PC-3 (cell line): ENCODE data around the gene ATN1. TPM values are rescaled to one million over a fixed set of nuclear protein-coding genes. Genes with fewer than 3 reads are reported as not detected.

Experiments used
- ATAC-seq: fragments of 200-7000 bp; cut with Tn5 transposase; 2 replicates; pipeline ENCODE4 v1.9.1; 2020; ENCODE audit warnings: mild to moderate bottlenecking, moderate library complexity
- BruUV-seq: library from RNA; stranded (reverse); fragments of 400-500 nt; replicated peaks from 2 replicates; lab custom pipeline; 2021; lab: Mats Ljungman, UMichigan
- CTCF ChIA-PET: fragments of 300-600 bp; sonication (Branson Sonifier 250); formaldehyde crosslinking; loops from one replicate; lab custom pipeline; 2022; ENCODE audit warnings: antibody characterized with exemption; lab: Charles Lee
- POLR2A ChIA-PET: fragments of 300-600 bp; sonication (Branson Sonifier 250); formaldehyde crosslinking; loops from one replicate; lab custom pipeline; 2022; ENCODE audit warnings: antibody characterized with exemption; ENCODE audit not compliant: unreplicated experiment; lab: Charles Lee
- DNase-seq: peaks from one replicate; pipeline ENCODE4 v3.0.0-alpha.2; 2015
- H2AFZ ChIP-seq: fragments of 300-600 bp; sonication (generic); 2 replicates; pipeline ENCODE4 v1.6.0; 2016; ENCODE audit warnings: antibody characterized with exemption, low read length
- H3F3A ChIP-seq: fragments of 300-600 bp; sonication (generic); one replicate; pipeline ENCODE4 v1.6.0; 2017; ENCODE audit warnings: antibody characterized with exemption, low read length, control low read depth, mild to moderate bottlenecking; ENCODE audit not compliant: unreplicated experiment
- H3K27ac ChIP-seq: fragments of 300-600 bp; sonication (generic); 2 replicates; pipeline ENCODE4 v1.5.1; 2016; ENCODE audit warnings: mild to moderate bottlenecking, low read length
- H3K27me3 ChIP-seq: fragments of 300-600 bp; sonication (generic); 2 replicates; pipeline ENCODE4 v1.6.1; 2016; ENCODE audit warnings: low read length, mixed read lengths
- H3K36me3 ChIP-seq: fragments of 300-600 bp; sonication (generic); 2 replicates; pipeline ENCODE4 v1.6.1; 2016; ENCODE audit warnings: low read depth, mixed run types, low read length, mixed read lengths
- H3K4me1 ChIP-seq: fragments of 300-600 bp; sonication (generic); 2 replicates; pipeline ENCODE4 v1.5.1; 2016; ENCODE audit warnings: low read length; ENCODE audit not compliant: insufficient read depth
- H3K4me2 ChIP-seq: fragments of 300-600 bp; sonication (generic); 2 replicates; pipeline ENCODE4 v1.6.0; 2016; ENCODE audit warnings: low read length
- H3K4me3 ChIP-seq: fragments of 300-600 bp; sonication (generic); 2 replicates; pipeline ENCODE4 v1.5.1; 2016; ENCODE audit warnings: mild to moderate bottlenecking, low read length, mixed read lengths
- H3K79me2 ChIP-seq: fragments of 300-600 bp; sonication (generic); 2 replicates; pipeline ENCODE4 v1.6.1; 2017; ENCODE audit warnings: low read length, mixed read lengths
- H3K9ac ChIP-seq: fragments of 300-600 bp; sonication (generic); 2 replicates; pipeline ENCODE4 v1.6.0; 2016; ENCODE audit warnings: mild to moderate bottlenecking, low read length
- H3K9me2 ChIP-seq: fragments of 300-600 bp; sonication (generic); replicated peaks from 2 replicates; pipeline ENCODE4 v1.6.1; 2016; ENCODE audit warnings: mixed run types, low read length, mixed read lengths
- H3K9me3 ChIP-seq: fragments of 300-600 bp; sonication (generic); 2 replicates; pipeline ENCODE4 v1.6.1; 2016; ENCODE audit warnings: low read length, mixed read lengths
- H4K20me1 ChIP-seq: fragments of 300-600 bp; sonication (generic); 2 replicates; pipeline ENCODE4 v1.6.1; 2016; ENCODE audit warnings: low read length, mixed read lengths
- EZH2 ChIP-seq: fragments of 300-600 bp; sonication (generic); IDR thresholded peaks from one replicate; pipeline ENCODE4 v1.6.1; 2017; ENCODE audit warnings: antibody characterized with exemption, mild to moderate bottlenecking, low read length; ENCODE audit not compliant: unreplicated experiment
- EZH2phosphoT487 ChIP-seq: fragments of 300-600 bp; sonication (generic); IDR thresholded peaks from 2 replicates; pipeline ENCODE4 v1.6.1; 2018; ENCODE audit warnings: mild to moderate bottlenecking, antibody characterized with exemption, low read length, borderline replicate concordance
- intact Hi-C: fragments of 100-400 bp; cut with micrococcal nuclease; formaldehyde crosslinking; loops from 2 replicates; pipeline ENCODE4 v1.9.0; 2023
- total RNA-seq: library from RNA; depleted of rRNA; stranded (reverse); fragments of >200 nt; gene quantifications from 2 replicates; pipeline ENCODE4 v1.2.3, GENCODE V29; 2014
- TF ChIP-seq, protein P1 (sequence below): fragments of 300-600 bp; sonication (generic); conservative IDR thresholded peaks from 2 replicates; pipeline ENCODE4 v1.5.1; 2017; ENCODE audit warnings: antibody characterized with exemption, low read depth, mild to moderate bottlenecking, low read length

Gene ATN1
- total RNA-seq, 1 experiment from 2014 or later = 11.6 TPM

DNA sequence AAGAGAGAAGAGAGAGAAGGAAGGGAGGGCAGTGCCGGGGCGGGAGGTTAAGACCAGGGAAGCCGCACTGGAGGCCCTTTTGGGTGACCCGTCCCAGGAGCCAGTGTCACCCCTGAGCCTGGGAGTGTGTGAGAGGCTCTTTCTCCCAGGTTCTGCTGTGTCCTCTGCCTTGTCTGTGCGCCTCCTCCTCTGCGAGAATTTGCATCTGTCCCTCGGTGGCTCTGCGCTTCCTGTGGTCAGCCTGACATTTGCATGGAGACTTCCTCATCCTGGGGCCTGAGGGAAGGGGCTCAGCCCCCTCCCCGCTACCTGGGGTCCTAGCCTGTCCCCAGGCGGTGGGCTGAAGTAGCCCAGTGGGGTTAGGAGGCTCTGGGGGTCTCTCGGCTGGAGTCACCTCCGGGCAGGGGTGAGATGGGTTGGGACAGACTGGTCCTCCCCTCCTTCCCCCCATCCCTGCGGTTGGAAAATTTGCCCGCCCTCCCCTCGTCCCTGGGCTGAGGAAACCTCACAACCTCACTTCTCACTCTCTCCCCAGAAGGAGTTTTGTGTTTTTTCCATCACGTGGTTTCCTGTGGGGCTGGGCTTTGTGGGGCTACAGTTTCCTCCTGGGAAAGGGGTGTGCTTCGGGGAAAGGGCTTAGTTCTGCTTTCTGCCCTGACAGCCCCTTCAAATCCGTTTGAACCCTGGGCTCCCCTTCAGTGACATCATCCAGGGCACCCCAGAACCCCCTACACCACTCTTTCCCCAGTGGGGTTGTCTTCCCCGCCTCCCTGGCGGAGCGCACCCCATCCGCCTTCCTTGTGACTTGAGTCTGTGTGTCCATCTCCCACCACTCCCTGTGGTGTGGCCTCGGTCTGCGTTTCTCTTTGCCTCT is 25.9 kb downstream of the ATN1 start:
- Histone ChIP-seq H3K27me3 (no peaks in the 10 kb centered on the region), H4K20me1 (no peaks in the 10 kb centered on the region), H2AFZ (no peak overlapping the region), H3K9ac (no peak overlapping the region), H3K9me3 (no peaks in the 10 kb centered on the region), H3K4me2 (no peak overlapping the region), H3K79me2 (no peaks in the 10 kb centered on the region), H3F3A (no peaks in the 10 kb centered on the region), H3K9me2 (no peaks in the 10 kb centered on the region), H3K4me1 (no peaks in the 10 kb centered on the region), H3K4me3 (no peak overlapping the region), H3K36me3 (no peaks in the 10 kb centered on the region), H3K27ac (no peak overlapping the region)
- intact Hi-C loops = no loop called here
- no peak for DNase-seq
- no peak for ATAC-seq
- BruUV-seq = no TSS peak
- no peak for TF ChIP-seq EZH2
- no peak for TF ChIP-seq EZH2phosphoT487
- TF ChIP-seq, protein P1, sequence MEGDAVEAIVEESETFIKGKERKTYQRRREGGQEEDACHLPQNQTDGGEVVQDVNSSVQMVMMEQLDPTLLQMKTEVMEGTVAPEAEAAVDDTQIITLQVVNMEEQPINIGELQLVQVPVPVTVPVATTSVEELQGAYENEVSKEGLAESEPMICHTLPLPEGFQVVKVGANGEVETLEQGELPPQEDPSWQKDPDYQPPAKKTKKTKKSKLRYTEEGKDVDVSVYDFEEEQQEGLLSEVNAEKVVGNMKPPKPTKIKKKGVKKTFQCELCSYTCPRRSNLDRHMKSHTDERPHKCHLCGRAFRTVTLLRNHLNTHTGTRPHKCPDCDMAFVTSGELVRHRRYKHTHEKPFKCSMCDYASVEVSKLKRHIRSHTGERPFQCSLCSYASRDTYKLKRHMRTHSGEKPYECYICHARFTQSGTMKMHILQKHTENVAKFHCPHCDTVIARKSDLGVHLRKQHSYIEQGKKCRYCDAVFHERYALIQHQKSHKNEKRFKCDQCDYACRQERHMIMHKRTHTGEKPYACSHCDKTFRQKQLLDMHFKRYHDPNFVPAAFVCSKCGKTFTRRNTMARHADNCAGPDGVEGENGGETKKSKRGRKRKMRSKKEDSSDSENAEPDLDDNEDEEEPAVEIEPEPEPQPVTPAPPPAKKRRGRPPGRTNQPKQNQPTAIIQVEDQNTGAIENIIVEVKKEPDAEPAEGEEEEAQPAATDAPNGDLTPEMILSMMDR = no peak
- ChIA-PET CTCF (no interaction called here), POLR2A (no interaction called here)

DNA sequence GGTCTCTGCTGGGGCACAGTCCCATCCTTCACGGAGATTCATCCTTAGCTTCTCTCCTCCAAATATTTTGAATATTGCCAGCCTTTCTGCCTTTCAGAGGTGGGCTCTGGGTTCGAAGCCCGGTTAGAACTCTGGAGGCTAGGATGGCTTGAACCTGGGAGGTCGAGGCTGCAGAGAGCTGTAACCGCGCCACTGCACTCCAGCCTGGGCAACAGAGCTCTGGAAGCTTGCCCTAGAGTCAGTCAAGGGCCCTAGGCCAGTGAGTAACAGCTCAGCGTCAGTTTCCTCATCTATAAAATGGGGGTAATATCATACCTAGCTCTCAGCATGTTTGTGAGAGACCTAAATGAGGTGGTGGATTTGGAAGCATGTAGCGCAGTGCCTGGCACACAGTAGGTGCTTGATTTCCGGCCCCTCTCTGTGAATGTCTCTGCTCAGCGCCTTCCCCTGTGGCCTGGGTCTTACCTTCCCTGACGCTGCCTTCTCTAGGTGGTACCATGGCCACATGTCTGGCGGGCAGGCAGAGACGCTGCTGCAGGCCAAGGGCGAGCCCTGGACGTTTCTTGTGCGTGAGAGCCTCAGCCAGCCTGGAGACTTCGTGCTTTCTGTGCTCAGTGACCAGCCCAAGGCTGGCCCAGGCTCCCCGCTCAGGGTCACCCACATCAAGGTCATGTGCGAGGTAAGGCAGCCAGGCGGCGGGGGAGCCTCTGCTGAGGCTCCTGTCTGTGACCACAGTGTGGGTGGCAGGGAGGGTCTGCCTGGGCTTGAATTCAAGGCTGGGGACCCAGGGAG is 26.8 kb downstream of the ATN1 start:
- intact Hi-C loops = no loop called here
- H3F3A ChIP-seq = no peaks in the 10 kb centered on the region
- no peaks in the 10 kb centered on the region for H3K79me2 ChIP-seq
- H2AFZ ChIP-seq = no peak overlapping the region
- no peak overlapping the region for H3K4me2 ChIP-seq
- H3K27ac ChIP-seq = no peak overlapping the region
- no peaks in the 10 kb centered on the region for H4K20me1 ChIP-seq
- ChIA-PET CTCF (no interaction called here), POLR2A (no interaction called here)
- no peaks in the 10 kb centered on the region for H3K27me3 ChIP-seq
- BruUV-seq = no TSS peak
- DNase-seq (no peak), ATAC-seq (no peak)
- TF ChIP-seq, protein P1 = no peak
- TF ChIP-seq EZH2 (no peak), EZH2phosphoT487 (no peak)
- H3K36me3 ChIP-seq = no peaks in the 10 kb centered on the region
- no peaks in the 10 kb centered on the region for H3K9me3 ChIP-seq
- no peaks in the 10 kb centered on the region for H3K4me1 ChIP-seq
- H3K4me3 ChIP-seq = no peak overlapping the region
- no peaks in the 10 kb centered on the region for H3K9me2 ChIP-seq
- H3K9ac ChIP-seq = no peak overlapping the region
